ENCODE measurements around the gene MRAP. TPM values are rescaled to one million over a fixed set of nuclear protein-coding genes. Genes with fewer than 3 reads are reported as not detected.

The MRAP gene
- total and polyA plus RNA-seq, 9 of the 15 experiments (the other 6 are each of a cell fraction or from before 2014, with no cell fraction given), result 0.63 to 2.3 TPM; not detected in 7

- TF ChIP-seq HMBOX1 (IDR thresholded peaks at IDR 0.05) (no peak), PHF8 (IDR thresholded peaks at IDR 0.05; ENCODE audit: borderline replicate concordance, low read length) (no peak), IRF2 (CRISPR knock-in tag; IDR thresholded peaks at IDR 0.05) (no peak), RFX1 (IDR thresholded peaks at IDR 0.05) (no peak), BRF1 (IDR thresholded peaks at IDR 0.05; ENCODE audit: borderline replicate concordance, extremely low read depth, insufficient read length) (no peak), ZNF134 (CRISPR knock-in tag; conservative IDR thresholded peaks at IDR 0.05) (no peak)
Measured at GRCh38 chr21:32301596-32301995, 2.9 kb downstream of the MRAP start (continued).

- FAIRE-seq (no peak), ATAC-seq (no peak), DNase-seq (ENCODE audit: extremely low read depth in 1 of 4, low spot score in 3 of 4) (no peak)
- intact Hi-C loops (cut with micrococcal nuclease) (no loop called here), in situ Hi-C loops (cut with MboI) (no loop called here)
- Histone ChIP-seq H3K4me2 (ENCODE audit: insufficient read depth, low read length) (no peak overlapping the region), H3K27ac (ENCODE audit: extremely low read depth, low read depth, low read length) (no peak overlapping the region), H3K79me2 (ENCODE audit: control insufficient read depth, insufficient read depth, low read length) (no peaks in the 10 kb centered on the region), H3K27me3 (ENCODE audit: control insufficient read depth in 2 of 2, insufficient read depth in 2 of 2, low read length in 2 of 2) (no peaks in the 10 kb centered on the region), H3K4me1 (replicated peaks in 1 of 2; ENCODE audit: control insufficient read depth in 2 of 2, insufficient read depth in 2 of 2, low read length in 2 of 2) (peaks cover 2 to 11% of the 10 kb centered on the region in 2 experiments; a peak in 4 of 5 replicates), H3K9ac (ENCODE audit: insufficient read depth in 1 of 2, low read depth in 2 of 2, low read length in 2 of 2) (no peak overlapping the region), H3K9me1 (ENCODE audit: control insufficient read depth, insufficient read depth, low read length) (peaks cover 3% of the 10 kb centered on the region), H4K20me1 (replicated peaks; ENCODE audit: control insufficient read depth, insufficient read depth, low read length) (no peaks in the 10 kb centered on the region), H3K4me3 (no peak overlapping the region), H2AFZ (ENCODE audit: low read depth, low read length) (no peak overlapping the region), H3K9me3 (replicated peaks; ENCODE audit: control insufficient read depth, insufficient read depth, low read depth, low read length) (peaks cover 6% of the 10 kb centered on the region), H3K36me3 (ENCODE audit: control insufficient read depth, insufficient read depth, low read length) (peaks cover 47% of the 10 kb centered on the region)
- no TSS peak for BruUV-seq (replicated peaks)
- ChIA-PET POLR2A (no interaction called here), CTCF (ENCODE audit: low intra/inter-chr PET ratio) (no interaction called here)
- TF ChIP-seq LEF1 (IDR thresholded peaks at IDR 0.05), result no peak
- WGBS (ENCODE audit: insufficient coverage, low coverage, missing lambda C conversion rate), result 88% methylated on average over 6 of the region's 6 CpGs
Measured at GRCh38 chr21:32302560-32302959, 3.9 kb downstream of the MRAP start.

All from K562 (cell line).